Epidermal melanocyte (primary cell): ENCODE results near the gene SSH2.
"Not testable (repeated sequence)": the region's sequence is repeated elsewhere in the genome, so short reads cannot be mapped to it uniquely, and the experiment has no call there.

ENCODE experiments used
- DNase-seq: peaks from one replicate; pipeline ENCODE4 v3.0.0; 2011; ENCODE audit warnings: low spot score; ENCODE audit not compliant: insufficient read length

Gene SSH2

GRCh38 chr17:29874358-29874757, 55.7 kb downstream of the SSH2 start:
- not testable (repeated sequence) for DNase-seq

GRCh38 chr17:29873476-29873875, 56.6 kb downstream of the SSH2 start:
- no peak for DNase-seq

GRCh38 chr17:29870836-29871465, 59.1 kb downstream of the SSH2 start:
- no peak for DNase-seq

GRCh38 chr17:29867643-29868181, 62.3 kb downstream of the SSH2 start:
- no peak for DNase-seq

- no peak for DNase-seq
These were observed 63.2 kb downstream of the SSH2 start for GRCh38 chr17:29866746-29867404.

GRCh38 chr17:29864615-29865014, 65.4 kb downstream of the SSH2 start:
- DNase-seq: no peak

GRCh38 chr17:29864123-29864522, 65.9 kb downstream of the SSH2 start:
- DNase-seq: not testable (repeated sequence)

- no peak for DNase-seq
These were observed 67.1 kb downstream of the SSH2 start for GRCh38 chr17:29862951-29863350.

- DNase-seq: no peak
These were observed 67.9 kb downstream of the SSH2 start for GRCh38 chr17:29862127-29862526.

GRCh38 chr17:29859445-29859844, 70.6 kb downstream of the SSH2 start:
- not testable (repeated sequence) for DNase-seq

GRCh38 chr17:29857823-29858222, 72.2 kb downstream of the SSH2 start:
- no peak for DNase-seq

GRCh38 chr17:29857105-29857504, 72.9 kb downstream of the SSH2 start:
- not testable (repeated sequence) for DNase-seq

GRCh38 chr17:29855686-29856085, 74.3 kb downstream of the SSH2 start:
- DNase-seq: no peak

- no peak for DNase-seq
These were observed 81.3 kb downstream of the SSH2 start for GRCh38 chr17:29848737-29849136.

- DNase-seq: no peak
These were observed 82.3 kb downstream of the SSH2 start for GRCh38 chr17:29847527-29848400.

GRCh38 chr17:29847118-29847517, 82.9 kb downstream of the SSH2 start:
- DNase-seq: no peak

GRCh38 chr17:29846298-29846697, 83.7 kb downstream of the SSH2 start:
- no peak for DNase-seq

GRCh38 chr17:29844339-29845048, 85.5 kb downstream of the SSH2 start:
- no peak for DNase-seq

- no peak for DNase-seq
These were observed 89.1 kb downstream of the SSH2 start for GRCh38 chr17:29840884-29841283.

- no peak for DNase-seq
These were observed 90.4 kb downstream of the SSH2 start for GRCh38 chr17:29839656-29840055.

- no peak for DNase-seq
These were observed 91.1 kb downstream of the SSH2 start for GRCh38 chr17:29838961-29839360.
